Epithelial cell of proximal tubule (primary cell): ENCODE data around the gene CDON. TPM values are rescaled to one million over a fixed set of nuclear protein-coding genes. Genes with fewer than 3 reads are reported as not detected.

ENCODE experiments used
- DNase-seq: peaks from one replicate; pipeline ENCODE4 v3.0.0-alpha.2; 2011; ENCODE audit warnings: low read depth
- H3K4me3 ChIP-seq: 2 replicates; pipeline ENCODE4 v1.5.1; 2011; ENCODE audit warnings: low read depth, mild to moderate bottlenecking, low read length
- total RNA-seq: library from RNA; depleted of rRNA; stranded (reverse); fragments of >200 nt; gene quantifications from 2 replicates; pipeline ENCODE4 v1.2.3, GENCODE V29; 2015
- TF ChIP-seq, protein P1 (sequence below): conservative IDR thresholded peaks from 2 replicates; pipeline ENCODE4 v1.5.1; 2012; ENCODE audit warnings: low read depth, mild to moderate bottlenecking, low read length

The CDON gene
- total RNA-seq, 1 donor from 2014 or later: 4.9 TPM

GRCh38 chr11:126083829-126084607, 21.4 kb upstream of the CDON start:
- DNase-seq: no peak
- TF ChIP-seq, protein P1, sequence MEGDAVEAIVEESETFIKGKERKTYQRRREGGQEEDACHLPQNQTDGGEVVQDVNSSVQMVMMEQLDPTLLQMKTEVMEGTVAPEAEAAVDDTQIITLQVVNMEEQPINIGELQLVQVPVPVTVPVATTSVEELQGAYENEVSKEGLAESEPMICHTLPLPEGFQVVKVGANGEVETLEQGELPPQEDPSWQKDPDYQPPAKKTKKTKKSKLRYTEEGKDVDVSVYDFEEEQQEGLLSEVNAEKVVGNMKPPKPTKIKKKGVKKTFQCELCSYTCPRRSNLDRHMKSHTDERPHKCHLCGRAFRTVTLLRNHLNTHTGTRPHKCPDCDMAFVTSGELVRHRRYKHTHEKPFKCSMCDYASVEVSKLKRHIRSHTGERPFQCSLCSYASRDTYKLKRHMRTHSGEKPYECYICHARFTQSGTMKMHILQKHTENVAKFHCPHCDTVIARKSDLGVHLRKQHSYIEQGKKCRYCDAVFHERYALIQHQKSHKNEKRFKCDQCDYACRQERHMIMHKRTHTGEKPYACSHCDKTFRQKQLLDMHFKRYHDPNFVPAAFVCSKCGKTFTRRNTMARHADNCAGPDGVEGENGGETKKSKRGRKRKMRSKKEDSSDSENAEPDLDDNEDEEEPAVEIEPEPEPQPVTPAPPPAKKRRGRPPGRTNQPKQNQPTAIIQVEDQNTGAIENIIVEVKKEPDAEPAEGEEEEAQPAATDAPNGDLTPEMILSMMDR: no peak

GRCh38 chr11:126082251-126083109, 19.8 kb upstream of the CDON start:
- no peak overlapping the region for H3K4me3 ChIP-seq
- no peak for DNase-seq
- TF ChIP-seq, protein P1: no peak

More at GRCh38 chr11:126083829-126084607, 21.4 kb upstream of the CDON start:
- H3K4me3 ChIP-seq: no peak overlapping the region

GRCh38 chr11:126081915-126082250, 19.2 kb upstream of the CDON start:
- no peak overlapping the region for H3K4me3 ChIP-seq
- no peak for DNase-seq
- TF ChIP-seq, protein P1: no peak

- TF ChIP-seq, protein P1: no peak
- no peak for DNase-seq
Measured at GRCh38 chr11:126080161-126080941, 17.7 kb upstream of the CDON start.

GRCh38 chr11:126079621-126080124, 17.0 kb upstream of the CDON start:
- TF ChIP-seq, protein P1: no peak
- H3K4me3 ChIP-seq: no peak overlapping the region
- no peak for DNase-seq

More at GRCh38 chr11:126080161-126080941, 17.7 kb upstream of the CDON start:
- no peak overlapping the region for H3K4me3 ChIP-seq

DNA sequence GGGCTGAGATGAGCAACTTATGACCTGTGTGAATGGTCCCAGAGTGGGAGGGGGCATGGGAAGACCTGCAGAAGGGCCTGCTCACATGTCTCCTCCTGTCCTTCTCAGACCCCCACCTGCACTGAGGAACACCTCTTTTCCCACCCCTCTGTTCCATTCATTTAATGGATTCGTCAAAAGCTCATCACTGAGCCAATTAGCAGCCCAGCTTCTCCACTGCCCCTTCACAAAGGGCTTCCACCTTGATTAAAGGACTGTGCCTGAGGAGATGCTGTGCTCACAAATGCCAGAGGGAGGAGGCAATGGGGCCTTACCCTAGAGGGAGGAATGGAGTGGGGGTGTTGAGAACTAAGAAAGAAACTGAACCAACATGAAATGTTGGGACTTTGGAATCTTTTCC, 14.0 kb upstream of the CDON start:
- TF ChIP-seq, protein P1: no peak
- no peak for DNase-seq
- H3K4me3 ChIP-seq: no peak overlapping the region
